Cardiac muscle cell (in vitro differentiated cells and primary cell): ENCODE results near the gene DLD. TPM values are rescaled to one million over a fixed set of nuclear protein-coding genes. Genes with fewer than 3 reads are reported as not detected.

ENCODE experiments used
- DNase-seq, 2 donors: peaks; one replicate each; pipeline versions ENCODE4 v3.0.0 to v3.0.0-alpha.2; 2010 to 2017; ENCODE audit warnings: low read depth in 1 of 2, low spot score in 1 of 2
- H3K27ac ChIP-seq: fragments of 200-600 bp; sonication (generic); 2 replicates; pipeline ENCODE4 v1.5.1; 2016
- H3K27me3 ChIP-seq: fragments of 200-600 bp; sonication (generic); 2 replicates; pipeline ENCODE4 v1.6.0; 2016; ENCODE audit warnings: control low read depth
- H3K36me3 ChIP-seq: fragments of 200-600 bp; sonication (generic); 2 replicates; pipeline ENCODE4 v1.5.1; 2016; ENCODE audit warnings: control low read depth
- H3K4me1 ChIP-seq: fragments of 200-600 bp; sonication (generic); 2 replicates; pipeline ENCODE4 v1.8.1; 2017; ENCODE audit warnings: low read depth, mild to moderate bottlenecking, mixed run types
- H3K4me3 ChIP-seq: fragments of 200-600 bp; sonication (generic); 2 replicates; pipeline ENCODE4 v1.5.1; 2016; ENCODE audit warnings: mild to moderate bottlenecking
- H3K9me3 ChIP-seq: fragments of 200-600 bp; sonication (generic); 2 replicates; pipeline ENCODE4 v1.5.1; 2017; ENCODE audit warnings: low read depth, mild to moderate bottlenecking, control low read depth
- CTCF ChIP-seq: IDR thresholded peaks from 2 replicates; pipeline ENCODE4 v1.5.1; 2012; ENCODE audit warnings: low read depth, mild to moderate bottlenecking, low read length
- polyA plus RNA-seq: library from polyadenylated mRNA; unstranded; fragments of >200 nt; fragmentation: Nextera tagmentation; extraction: Ambion mirVana; gene quantifications from 2 replicates; pipeline ENCODE4 v1.2.1, GENCODE V29; 2016
- total RNA-seq: library from RNA; depleted of rRNA; stranded (reverse); fragments of >200 nt; gene quantifications from 2 replicates; pipeline ENCODE4 v1.2.3, GENCODE V29; 2016

Gene DLD
- total and polyA plus RNA-seq, 2 experiments from 2014 or later = 199 to 250 TPM

GRCh38 chr7:107857541-107857912 lies 33.5 kb upstream of the DLD start:
- no peak overlapping the region for H3K4me3 ChIP-seq
- peak in 1 of 2 donors; percentile 30 for DNase-seq
- H3K4me1 ChIP-seq = no peaks in the 10 kb centered on the region
- peaks cover 16% of the 10 kb centered on the region for H3K27me3 ChIP-seq
- no peaks in the 10 kb centered on the region for H3K9me3 ChIP-seq
- TF ChIP-seq CTCF = no peak
- no peak overlapping the region for H3K27ac ChIP-seq
- no peaks in the 10 kb centered on the region for H3K36me3 ChIP-seq

- no peak for DNase-seq
- no peak overlapping the region for H3K4me3 ChIP-seq
- peaks cover 16% of the 10 kb centered on the region for H3K27me3 ChIP-seq
- H3K27ac ChIP-seq = no peak overlapping the region
- H3K9me3 ChIP-seq = no peaks in the 10 kb centered on the region
- H3K4me1 ChIP-seq = no peaks in the 10 kb centered on the region
- no peaks in the 10 kb centered on the region for H3K36me3 ChIP-seq
- no peak for TF ChIP-seq CTCF
These were observed 32.7 kb upstream of the DLD start for GRCh38 chr7:107858280-107858679.

DNA sequence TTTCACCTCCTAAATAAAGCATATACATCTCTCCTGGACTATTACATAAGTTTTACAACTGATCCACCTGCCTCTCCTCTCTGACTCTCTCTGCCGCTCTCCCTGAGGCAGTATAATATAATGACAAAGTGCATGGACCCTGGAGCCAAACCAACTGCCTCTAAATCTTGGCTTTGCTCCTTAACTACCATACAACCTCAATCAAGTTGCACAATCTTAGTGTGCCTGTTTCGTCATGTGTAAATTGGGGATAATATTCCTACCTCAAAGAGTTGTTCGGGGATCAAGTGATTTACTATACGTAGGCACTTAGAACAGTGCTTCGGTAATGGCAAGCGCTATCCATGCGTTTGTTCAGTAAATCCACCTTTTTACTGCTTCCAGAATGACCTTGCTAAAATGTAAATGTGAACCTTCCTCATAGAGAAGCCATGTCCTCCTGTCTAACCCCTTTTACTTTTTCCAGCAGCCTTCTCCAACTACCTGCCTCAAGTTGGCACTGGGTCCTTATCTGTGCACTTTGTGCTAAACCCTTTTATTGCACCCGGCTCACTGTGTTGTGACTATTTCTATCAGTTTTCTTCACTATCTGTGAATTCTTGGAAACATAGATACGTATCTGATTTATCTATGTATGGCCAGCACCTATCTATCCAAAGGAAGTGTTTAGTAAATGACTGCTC lies 30.6 kb upstream of the DLD start:
- Histone ChIP-seq H3K4me1 (no peaks in the 10 kb centered on the region), H3K4me3 (no peak overlapping the region), H3K27me3 (peaks cover 7% of the 10 kb centered on the region), H3K9me3 (no peaks in the 10 kb centered on the region), H3K36me3 (no peaks in the 10 kb centered on the region), H3K27ac (no peak overlapping the region)
- no peak for TF ChIP-seq CTCF
- no peak for DNase-seq

DNA sequence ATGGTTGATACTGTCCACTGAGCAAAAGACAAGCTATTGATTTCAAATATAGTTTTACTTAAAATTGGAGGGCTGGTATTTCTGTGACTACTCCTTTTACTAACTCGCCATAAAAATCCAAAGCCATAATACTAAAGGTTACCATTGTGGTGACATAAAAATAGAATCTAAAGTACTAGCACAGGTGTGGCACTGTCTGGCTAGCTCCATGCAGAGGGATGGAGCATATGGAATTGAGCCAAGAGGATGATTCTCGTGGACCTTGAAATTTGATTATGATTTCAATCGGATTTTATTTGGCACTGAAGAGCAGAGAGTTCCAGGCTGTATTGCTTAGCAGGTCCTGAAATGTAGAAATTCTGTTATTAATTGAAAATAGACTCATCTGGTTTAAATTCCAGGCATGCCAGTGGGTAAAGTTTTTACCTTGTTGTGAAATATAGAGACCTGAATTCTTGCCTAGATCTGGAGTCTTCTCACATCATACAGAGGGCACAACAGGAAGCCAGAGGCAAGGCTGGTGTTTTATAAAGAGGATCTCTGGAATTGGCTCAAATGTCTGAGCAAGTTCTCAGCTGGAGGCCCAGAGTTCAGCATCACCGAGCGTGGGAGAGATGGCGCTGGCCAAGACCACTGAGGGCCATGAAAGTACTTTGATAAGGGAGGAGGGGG lies 29.9 kb upstream of the DLD start:
- Histone ChIP-seq H3K4me3 (no peak overlapping the region), H3K4me1 (no peaks in the 10 kb centered on the region), H3K27me3 (peaks cover 6% of the 10 kb centered on the region), H3K9me3 (no peaks in the 10 kb centered on the region), H3K27ac (no peak overlapping the region), H3K36me3 (no peaks in the 10 kb centered on the region)
- TF ChIP-seq CTCF = no peak
- peak in 1 of 2 donors; percentile 59 for DNase-seq

- H3K27me3 ChIP-seq = peaks cover 3% of the 10 kb centered on the region
- no peaks in the 10 kb centered on the region for H3K36me3 ChIP-seq
- no peak for DNase-seq
- H3K27ac ChIP-seq = no peak overlapping the region
- H3K9me3 ChIP-seq = no peaks in the 10 kb centered on the region
- no peak for TF ChIP-seq CTCF
- H3K4me3 ChIP-seq = no peak overlapping the region
- no peaks in the 10 kb centered on the region for H3K4me1 ChIP-seq
These were observed 24.8 kb upstream of the DLD start for GRCh38 chr7:107865956-107866775.
